ENCODE data around the gene TULP1.
A peak's percentile ranks its signal among the peaks of the same experiment; 100 is the strongest.

The TULP1 gene

DNA sequence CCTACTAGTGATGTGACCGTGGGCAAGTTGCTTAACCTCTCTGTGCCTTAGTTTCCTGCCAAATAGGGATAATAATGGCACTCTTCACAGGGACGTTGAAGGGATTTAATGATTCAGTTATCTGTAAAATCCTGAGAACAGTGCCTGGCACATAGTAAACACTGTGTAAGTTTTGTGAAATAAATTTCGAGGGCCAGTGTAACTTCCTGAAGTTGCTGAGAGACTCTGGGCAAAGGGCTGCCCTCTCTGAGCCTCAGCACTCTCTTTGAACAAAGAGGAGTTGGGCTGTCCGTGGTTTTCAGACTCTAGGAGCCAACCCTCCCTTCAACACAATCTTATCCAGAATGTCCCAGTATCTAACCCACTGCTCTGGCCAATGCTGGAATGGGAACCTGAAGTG lies 13.3 kb downstream of the TULP1 start:
- TF ChIP-seq, protein P1, sequence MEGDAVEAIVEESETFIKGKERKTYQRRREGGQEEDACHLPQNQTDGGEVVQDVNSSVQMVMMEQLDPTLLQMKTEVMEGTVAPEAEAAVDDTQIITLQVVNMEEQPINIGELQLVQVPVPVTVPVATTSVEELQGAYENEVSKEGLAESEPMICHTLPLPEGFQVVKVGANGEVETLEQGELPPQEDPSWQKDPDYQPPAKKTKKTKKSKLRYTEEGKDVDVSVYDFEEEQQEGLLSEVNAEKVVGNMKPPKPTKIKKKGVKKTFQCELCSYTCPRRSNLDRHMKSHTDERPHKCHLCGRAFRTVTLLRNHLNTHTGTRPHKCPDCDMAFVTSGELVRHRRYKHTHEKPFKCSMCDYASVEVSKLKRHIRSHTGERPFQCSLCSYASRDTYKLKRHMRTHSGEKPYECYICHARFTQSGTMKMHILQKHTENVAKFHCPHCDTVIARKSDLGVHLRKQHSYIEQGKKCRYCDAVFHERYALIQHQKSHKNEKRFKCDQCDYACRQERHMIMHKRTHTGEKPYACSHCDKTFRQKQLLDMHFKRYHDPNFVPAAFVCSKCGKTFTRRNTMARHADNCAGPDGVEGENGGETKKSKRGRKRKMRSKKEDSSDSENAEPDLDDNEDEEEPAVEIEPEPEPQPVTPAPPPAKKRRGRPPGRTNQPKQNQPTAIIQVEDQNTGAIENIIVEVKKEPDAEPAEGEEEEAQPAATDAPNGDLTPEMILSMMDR (IDR thresholded peaks at IDR 0.05): no peak
- H3K36me3 ChIP-seq (ENCODE audit: control insufficient read depth, insufficient read depth, low read length): no peaks in the 10 kb centered on the region
- H3K27me3 ChIP-seq (ENCODE audit: control insufficient read depth, insufficient read depth, low read length): no peaks in the 10 kb centered on the region
- H3K79me2 ChIP-seq: peaks cover 9% of the 10 kb centered on the region
- H3K4me3 ChIP-seq (ENCODE audit: low read depth, low read length): no peak overlapping the region
- H3K9ac ChIP-seq: no peak overlapping the region
- no peak overlapping the region for H3K4me2 ChIP-seq (ENCODE audit: low read length)
- H2AFZ ChIP-seq: no peak overlapping the region
- no peak overlapping the region for H3K27ac ChIP-seq
- H3K9me3 ChIP-seq (ENCODE audit: control insufficient read depth, low read length): no peaks in the 10 kb centered on the region
- peaks cover 19% of the 10 kb centered on the region for H3K4me1 ChIP-seq

GRCh38 chr6:35498422-35499067 lies 14.2 kb downstream of the TULP1 start:
- Histone ChIP-seq H3K36me3 (ENCODE audit: control insufficient read depth, insufficient read depth, low read length) (no peaks in the 10 kb centered on the region), H3K27me3 (ENCODE audit: control insufficient read depth, insufficient read depth, low read length) (no peaks in the 10 kb centered on the region), H3K9ac (no peak overlapping the region), H3K4me3 (ENCODE audit: low read depth, low read length) (peak overlapping the region; percentile 67), H3K4me1 (peaks cover 28% of the 10 kb centered on the region), H3K27ac (no peak overlapping the region), H3K79me2 (peaks cover 9% of the 10 kb centered on the region), H3K9me3 (ENCODE audit: control insufficient read depth, low read length) (no peaks in the 10 kb centered on the region), H2AFZ (no peak overlapping the region), H3K4me2 (ENCODE audit: low read length) (peak overlapping the region; percentile 94)
- TF ChIP-seq, protein P1 (IDR thresholded peaks at IDR 0.05): no peak

- Histone ChIP-seq H3K27me3 (ENCODE audit: control insufficient read depth, insufficient read depth, low read length) (no peaks in the 10 kb centered on the region), H3K4me3 (ENCODE audit: low read depth, low read length) (peak overlapping the region; percentile 67), H3K9ac (peak overlapping the region; percentile 34), H3K79me2 (peaks cover 9% of the 10 kb centered on the region), H3K9me3 (ENCODE audit: control insufficient read depth, low read length) (no peaks in the 10 kb centered on the region), H3K4me1 (peaks cover 34% of the 10 kb centered on the region), H3K4me2 (ENCODE audit: low read length) (peak overlapping the region; percentile 94), H3K27ac (peak overlapping the region; percentile 78), H2AFZ (peak overlapping the region; percentile 99), H3K36me3 (ENCODE audit: control insufficient read depth, insufficient read depth, low read length) (no peaks in the 10 kb centered on the region)
- TF ChIP-seq, protein P1 (IDR thresholded peaks at IDR 0.05): peak; percentile 20
Observed at GRCh38 chr6:35497571-35498421, 14.9 kb downstream of the TULP1 start.

GRCh38 chr6:35496841-35497570 lies 15.7 kb downstream of the TULP1 start, which contains the start of gene TEAD3:
Gene TEAD3 (minus strand): TSS chr6:35497079.
- Histone ChIP-seq H3K36me3 (ENCODE audit: control insufficient read depth, insufficient read depth, low read length) (no peaks in the 10 kb centered on the region), H3K27me3 (ENCODE audit: control insufficient read depth, insufficient read depth, low read length) (no peaks in the 10 kb centered on the region), H3K9me3 (ENCODE audit: control insufficient read depth, low read length) (no peaks in the 10 kb centered on the region), H3K9ac (peak within 1 kb of the TSS; percentile 89), H3K4me2 (ENCODE audit: low read length) (peak within 1 kb of the TSS; percentile 94), H3K79me2 (peaks cover 9% of the 10 kb centered on the region), H3K4me1 (peaks cover 42% of the 10 kb centered on the region), H3K27ac (peak within 1 kb of the TSS; percentile 78), H3K4me3 (ENCODE audit: low read depth, low read length) (peak within 1 kb of the TSS; percentile 67), H2AFZ (peak within 1 kb of the TSS; percentile 99)
- TF ChIP-seq, protein P1 (IDR thresholded peaks at IDR 0.05): no peak
